Measurements from ENCODE around the gene CNTRL.

CNTRL gene

DNA sequence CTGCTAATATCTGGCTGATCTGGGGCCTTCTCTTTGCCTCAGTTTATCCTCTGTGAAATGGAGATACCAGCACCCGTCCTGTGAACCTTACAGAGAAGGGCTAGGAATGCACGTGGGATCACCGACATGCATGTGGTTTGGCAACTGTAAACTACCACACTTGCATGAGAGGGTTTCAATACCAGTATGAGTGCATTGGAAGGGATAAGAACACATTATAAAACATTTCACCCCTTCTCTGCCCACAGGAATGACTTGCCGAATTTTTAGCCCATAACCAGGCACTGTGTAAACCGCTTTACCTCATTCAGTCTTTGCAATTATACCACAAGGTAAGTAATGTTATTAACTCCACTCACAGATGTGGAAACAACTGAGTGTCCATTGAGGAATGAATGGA, 135.8 kb downstream of the CNTRL start:
- TF ChIP-seq GATA3 (IDR thresholded peaks at IDR 0.05; ENCODE audit: low read depth, low read length): no peak

DNA sequence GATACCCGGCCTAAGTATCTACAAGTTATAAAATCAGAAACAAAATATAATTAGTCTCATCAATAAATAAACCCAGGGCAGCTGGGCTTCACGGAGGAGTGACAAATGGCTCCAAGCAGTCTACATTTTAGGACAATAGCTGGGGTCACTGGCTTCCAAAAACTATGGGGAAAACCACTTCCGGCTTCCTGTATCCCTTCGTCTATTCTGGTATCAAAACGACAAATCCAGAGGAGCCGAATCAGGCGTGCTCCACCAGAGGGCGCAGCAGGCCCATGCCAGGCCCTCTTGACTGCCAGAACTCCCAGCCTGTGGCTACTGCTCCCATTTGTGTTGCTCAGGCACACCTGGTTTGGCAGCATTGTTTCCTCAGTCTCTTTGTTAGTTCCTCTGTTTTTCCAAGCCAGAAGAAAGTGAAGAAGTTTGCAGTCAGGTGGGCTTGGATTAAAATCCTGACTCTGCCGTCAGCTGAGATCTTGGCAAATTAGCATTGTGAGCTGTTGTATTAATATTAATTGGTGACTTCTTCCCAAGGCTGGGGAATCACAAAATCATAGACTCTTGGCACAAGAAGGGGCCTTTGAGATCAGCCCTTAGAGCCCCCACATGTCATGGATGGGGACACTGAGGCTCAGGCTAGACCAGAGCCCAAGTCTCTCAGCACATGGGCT, 138.5 kb downstream of the CNTRL start:
- TF ChIP-seq GATA2 (IDR thresholded peaks at IDR 0.05; ENCODE audit: low read depth, low read length): no peak
- no peak for TF ChIP-seq GATA3 (IDR thresholded peaks at IDR 0.05; ENCODE audit: low read depth, low read length)

GRCh38 chr9:121214005-121214404, 139.2 kb downstream of the CNTRL start:
- TF ChIP-seq GATA3 (IDR thresholded peaks at IDR 0.05; ENCODE audit: low read depth, low read length): no peak
- no peak for TF ChIP-seq GATA2 (IDR thresholded peaks at IDR 0.05; ENCODE audit: low read depth, low read length)

- no peak for TF ChIP-seq GATA2 (IDR thresholded peaks at IDR 0.05; ENCODE audit: low read depth, low read length)
- TF ChIP-seq GATA3 (IDR thresholded peaks at IDR 0.05; ENCODE audit: low read depth, low read length): no peak
These were observed 141.6 kb downstream of the CNTRL start for GRCh38 chr9:121216271-121216805.

- no peak for TF ChIP-seq GATA2 (IDR thresholded peaks at IDR 0.05; ENCODE audit: low read depth, low read length)
- TF ChIP-seq GATA3 (IDR thresholded peaks at IDR 0.05; ENCODE audit: low read depth, low read length): no peak
These were observed 143.0 kb downstream of the CNTRL start for GRCh38 chr9:121217609-121218292.

- TF ChIP-seq GATA2 (IDR thresholded peaks at IDR 0.05; ENCODE audit: low read depth, low read length): no peak
- no peak for TF ChIP-seq GATA3 (IDR thresholded peaks at IDR 0.05; ENCODE audit: low read depth, low read length)
These were observed 143.7 kb downstream of the CNTRL start for GRCh38 chr9:121218357-121219027.

DNA sequence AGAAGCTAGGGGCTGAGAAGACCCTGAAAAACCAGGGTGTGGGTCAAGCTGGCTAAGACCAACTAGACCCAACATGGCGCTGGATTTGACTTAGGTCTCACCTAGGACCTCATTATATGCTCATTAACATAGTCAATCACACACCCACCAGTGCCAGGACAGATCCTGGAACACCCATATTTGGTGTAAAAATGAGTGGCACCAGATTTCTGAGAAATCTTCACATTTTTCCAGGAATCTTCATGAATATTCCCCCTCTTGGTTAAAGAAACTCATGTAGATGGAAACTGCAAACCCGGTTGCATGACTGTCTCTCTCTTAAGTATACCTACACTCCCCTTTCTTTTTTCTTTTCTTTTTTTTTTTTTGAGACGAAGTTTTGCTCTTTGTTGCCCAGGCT, 144.8 kb downstream of the CNTRL start:
- TF ChIP-seq GATA2 (IDR thresholded peaks at IDR 0.05; ENCODE audit: low read depth, low read length) (no peak), GATA3 (IDR thresholded peaks at IDR 0.05; ENCODE audit: low read depth, low read length) (no peak)

DNA sequence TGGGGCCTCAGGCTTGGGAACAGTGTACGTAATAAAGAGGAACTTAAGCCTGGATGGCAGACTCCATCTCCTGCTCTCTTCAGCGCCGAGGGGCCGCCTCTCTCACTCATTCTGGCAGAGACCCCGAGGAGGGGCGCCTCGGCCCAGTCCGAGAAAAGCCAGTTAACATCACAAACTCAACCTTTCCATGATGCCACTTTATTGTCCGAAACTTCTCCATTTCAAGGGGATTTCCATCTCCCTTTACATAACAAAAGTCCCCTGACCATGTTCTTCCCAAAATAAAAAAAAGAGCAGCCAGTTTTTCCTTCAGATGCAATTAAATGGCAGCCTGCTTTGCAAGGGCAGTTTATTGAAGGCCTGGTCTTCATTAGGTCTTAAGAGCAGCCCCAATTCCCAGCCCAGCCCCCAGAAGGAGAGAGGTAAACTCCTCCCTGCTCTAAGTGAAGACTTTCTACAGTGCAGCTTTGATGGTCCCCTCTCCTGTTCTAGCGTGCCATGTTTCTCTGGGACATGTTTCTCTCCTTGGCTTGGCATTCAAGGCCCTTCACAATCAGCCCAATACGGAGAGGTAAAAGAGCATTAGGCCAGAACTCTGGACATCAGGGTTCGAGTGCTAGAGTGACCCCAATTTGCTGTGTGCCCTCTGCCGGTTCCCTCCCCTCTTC, 146.4 kb downstream of the CNTRL start:
- TF ChIP-seq GATA2 (IDR thresholded peaks at IDR 0.05; ENCODE audit: low read depth, low read length): no peak
- TF ChIP-seq GATA3 (IDR thresholded peaks at IDR 0.05; ENCODE audit: low read depth, low read length): no peak

DNA sequence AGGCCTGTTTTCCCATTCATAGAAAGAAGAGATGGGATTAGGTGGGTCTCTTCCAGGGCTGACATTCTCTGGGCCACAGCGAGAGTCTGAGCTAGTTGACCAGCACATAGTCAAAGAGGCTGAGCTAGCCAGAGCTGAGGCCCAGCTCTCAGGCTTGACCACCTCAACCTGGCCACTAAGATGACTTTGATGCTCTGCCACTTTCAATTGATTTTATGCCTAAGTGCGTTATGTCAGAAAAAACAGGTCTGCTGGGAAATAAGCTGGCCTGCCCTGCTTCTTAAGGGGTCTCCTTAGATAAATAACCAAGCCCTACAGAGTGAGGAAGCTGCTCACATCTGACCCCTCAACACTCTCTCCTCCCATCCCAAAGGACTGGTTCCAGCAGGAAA, 146.9 kb downstream of the CNTRL start:
- no peak for TF ChIP-seq GATA3 (IDR thresholded peaks at IDR 0.05; ENCODE audit: low read depth, low read length)
- TF ChIP-seq GATA2 (IDR thresholded peaks at IDR 0.05; ENCODE audit: low read depth, low read length): no peak

DNA sequence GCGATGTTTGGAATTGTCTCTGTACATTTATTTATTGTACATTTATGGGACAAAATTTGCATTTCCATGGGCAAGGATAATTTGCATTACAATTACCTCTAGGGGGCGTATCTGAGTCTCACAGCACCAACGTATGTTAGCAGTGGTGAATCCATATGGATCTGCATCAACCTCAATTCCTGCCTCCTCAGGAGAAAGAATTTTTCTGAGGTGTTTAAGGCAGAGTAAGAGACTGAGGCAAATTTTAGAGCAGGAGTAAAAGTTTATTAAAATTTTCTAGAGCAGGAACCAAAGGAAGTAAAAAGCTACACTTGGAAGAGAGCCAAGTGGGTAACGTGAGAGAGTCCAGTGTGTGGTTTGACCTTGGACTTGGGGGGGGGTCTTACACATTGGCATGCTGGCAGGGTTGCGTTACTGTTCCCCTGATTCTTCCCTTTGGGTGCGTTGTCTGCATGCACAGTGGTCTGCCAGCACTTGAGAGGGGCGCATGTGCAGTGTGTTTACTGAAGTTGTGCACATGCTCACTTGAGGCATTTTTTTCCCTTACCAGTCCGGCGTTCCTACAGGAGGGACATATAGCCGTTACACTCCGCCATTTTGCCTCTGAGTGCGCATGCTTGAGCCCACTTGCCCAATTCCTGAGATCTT, 147.9 kb downstream of the CNTRL start:
- TF ChIP-seq GATA2 (IDR thresholded peaks at IDR 0.05; ENCODE audit: low read depth, low read length) (no peak), GATA3 (IDR thresholded peaks at IDR 0.05; ENCODE audit: low read depth, low read length) (no peak)

- TF ChIP-seq GATA3 (IDR thresholded peaks at IDR 0.05; ENCODE audit: low read depth, low read length) (no peak), GATA2 (IDR thresholded peaks at IDR 0.05; ENCODE audit: low read depth, low read length) (no peak)
These were observed 150.5 kb downstream of the CNTRL start for GRCh38 chr9:121225240-121225639.

GRCh38 chr9:121226175-121226574, 151.4 kb downstream of the CNTRL start:
- TF ChIP-seq GATA2 (IDR thresholded peaks at IDR 0.05; ENCODE audit: low read depth, low read length): no peak
- TF ChIP-seq GATA3 (IDR thresholded peaks at IDR 0.05; ENCODE audit: low read depth, low read length): no peak
